Fibroblast of lung (primary cell): ENCODE results near the gene SIK2. TPM values are rescaled to one million over a fixed set of nuclear protein-coding genes. Genes with fewer than 3 reads are reported as not detected.
A peak's percentile ranks its signal among the peaks of the same experiment; 100 is the strongest.

Experiments
- DNase-seq, 2 donors: peaks; one replicate each; pipeline versions ENCODE4 v3.0.0 to v3.0.0-alpha.2; 2010; ENCODE audit warnings: low read depth in 2 of 2
- H2AFZ ChIP-seq: 2 replicates; pipeline ENCODE4 v1.5.1; 2012; ENCODE audit warnings: low read length, control low read depth, inconsistent platforms
- H3K27ac ChIP-seq: 2 replicates; pipeline ENCODE4 v1.5.1; 2011; ENCODE audit warnings: low read length, control low read depth; ENCODE audit not compliant: insufficient read depth
- H3K27me3 ChIP-seq: 2 replicates; pipeline ENCODE4 v1.5.1; 2011; ENCODE audit warnings: mild to moderate bottlenecking, low read length; ENCODE audit not compliant: control insufficient read depth, insufficient read depth
- H3K36me3 ChIP-seq: 2 replicates; pipeline ENCODE4 v1.5.1; 2011; ENCODE audit warnings: low read length; ENCODE audit not compliant: control insufficient read depth, insufficient read depth
- H3K4me1 ChIP-seq: 2 replicates; pipeline ENCODE4 v1.5.1; 2011; ENCODE audit warnings: low read length; ENCODE audit not compliant: control insufficient read depth, insufficient read depth; ENCODE audit errors: extremely low read depth
- H3K4me2 ChIP-seq: 2 replicates; pipeline ENCODE4 v1.5.1; 2011; ENCODE audit warnings: low read length, control low read depth; ENCODE audit not compliant: insufficient read depth; ENCODE audit errors: extremely low read depth
- H3K4me3 ChIP-seq, 4 experiments: fragments of 200-600 bp in 1 of 4; sonication (generic) in 1 of 4; replicated peaks in 1 of 4; 2 replicates each; pipeline ENCODE4 v1.5.1; 2011 to 2016; ENCODE audit warnings: low read length in 4 of 4, low read depth in 3 of 4, mild to moderate bottlenecking in 3 of 4, control low read depth in 2 of 4, inconsistent platforms in 1 of 4, mixed read lengths in 1 of 4; ENCODE audit not compliant: insufficient read depth in 1 of 4; ENCODE audit errors: control extremely low read depth in 1 of 4
- H3K79me2 ChIP-seq: 2 replicates; pipeline ENCODE4 v1.5.1; 2012; ENCODE audit warnings: mild to moderate bottlenecking, low read length, inconsistent platforms; ENCODE audit not compliant: control insufficient read depth, insufficient read depth
- H3K9ac ChIP-seq: 2 replicates; pipeline ENCODE4 v1.5.1; 2011; ENCODE audit warnings: mild to moderate bottlenecking, low read length, control low read depth; ENCODE audit not compliant: insufficient read depth
- H3K9me3 ChIP-seq: 2 replicates; pipeline ENCODE4 v1.5.1; 2012; ENCODE audit warnings: low read depth, low read length; ENCODE audit not compliant: control insufficient read depth, insufficient read depth
- H4K20me1 ChIP-seq: 2 replicates; pipeline ENCODE4 v1.5.1; 2011; ENCODE audit warnings: low read length; ENCODE audit not compliant: control insufficient read depth, insufficient read depth; ENCODE audit errors: extremely low read depth
- CTCF ChIP-seq, 2 donors: IDR thresholded peaks in 1 of 2; conservative IDR thresholded peaks in 1 of 2; 1 replicate in 1 of 2; 2 replicates in 1 of 2; pipeline ENCODE4 v1.5.1; 2011 to 2012; ENCODE audit warnings: low read length in 2 of 2, control low read depth in 1 of 2, inconsistent platforms in 1 of 2, low read depth in 1 of 2, mild to moderate bottlenecking in 1 of 2
- EZH2 ChIP-seq: IDR thresholded peaks from 2 replicates; pipeline ENCODE4 v1.5.1; 2012; ENCODE audit warnings: low read length, control low read depth, mild to moderate bottlenecking; ENCODE audit errors: missing control alignments
- polyA plus RNA-seq, 2 donors: library from polyadenylated mRNA; depleted of rRNA in 1 of 2; stranded (reverse) in 1 of 2; unstranded in 1 of 2; fragments of >200 nt; gene quantifications; 2 replicates each; pipeline ENCODE4 v1.2.1, GENCODE V29; 2011 to 2012; ENCODE audit warnings: missing spikeins in 1 of 2
- total RNA-seq: library from RNA; depleted of rRNA; stranded (reverse); fragments of >200 nt; gene quantifications from 2 replicates; pipeline ENCODE4 v1.2.1, GENCODE V29; 2014

SIK2 gene
- total and polyA plus RNA-seq, 2 donors (not counting 1 experiment from before 2014, with no cell fraction given): 16.3 to 19.3 TPM

DNA sequence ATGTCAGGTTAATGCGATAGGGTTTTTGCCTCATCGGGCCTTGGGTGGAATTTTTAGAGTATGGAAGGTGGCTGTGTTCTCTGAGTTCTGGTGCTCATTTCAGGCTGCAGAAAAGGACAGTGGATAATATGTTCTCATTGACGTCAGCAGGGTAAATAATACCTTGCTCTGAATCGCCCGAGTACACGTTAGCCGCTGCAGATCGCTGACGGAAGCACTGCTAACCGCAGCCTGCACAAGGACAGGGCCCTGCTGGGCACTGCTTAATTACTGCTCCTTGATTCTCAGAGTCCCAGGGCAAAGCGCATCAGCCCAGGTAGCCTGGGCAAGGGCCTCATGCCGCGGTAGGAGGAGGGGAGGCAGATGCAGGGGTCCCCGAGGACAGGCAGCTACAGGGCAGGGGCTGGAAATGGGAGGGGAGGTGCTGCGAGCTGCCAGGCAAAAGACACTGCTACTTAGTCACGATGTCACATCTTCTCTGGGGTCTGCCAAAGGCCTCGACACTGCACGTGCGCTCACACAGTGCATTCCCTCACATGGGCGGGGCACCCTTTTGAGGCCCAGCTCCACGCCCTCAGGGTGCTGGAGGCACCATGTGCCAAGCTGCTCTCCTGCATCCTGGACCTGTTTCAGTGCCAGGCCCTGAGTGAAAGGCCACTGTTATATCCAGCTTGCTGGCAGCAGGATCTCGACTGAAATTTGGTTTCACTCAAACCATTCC lies 128.8 kb downstream of the SIK2 start:
- Histone ChIP-seq H3K9ac (no peak overlapping the region), H3K36me3 (peaks cover 2% of the 10 kb centered on the region), H4K20me1 (no peaks in the 10 kb centered on the region), H3K4me1 (peaks cover 37% of the 10 kb centered on the region), H3K4me3 (no peak overlapping the region), H3K9me3 (no peaks in the 10 kb centered on the region), H3K27me3 (no peaks in the 10 kb centered on the region), H3K4me2 (no peak overlapping the region), H2AFZ (no peak overlapping the region), H3K27ac (no peak overlapping the region), H3K79me2 (no peaks in the 10 kb centered on the region)
- TF ChIP-seq CTCF (conservative IDR thresholded peaks at IDR 0.05 in 1 of 2, IDR thresholded peaks at IDR 0.05 in 1 of 2; ENCODE audit: low read depth in 1 of 2, low read length in 2 of 2) (no peak), EZH2 (no peak)
- DNase-seq: peak; percentile 37 to 62

DNA sequence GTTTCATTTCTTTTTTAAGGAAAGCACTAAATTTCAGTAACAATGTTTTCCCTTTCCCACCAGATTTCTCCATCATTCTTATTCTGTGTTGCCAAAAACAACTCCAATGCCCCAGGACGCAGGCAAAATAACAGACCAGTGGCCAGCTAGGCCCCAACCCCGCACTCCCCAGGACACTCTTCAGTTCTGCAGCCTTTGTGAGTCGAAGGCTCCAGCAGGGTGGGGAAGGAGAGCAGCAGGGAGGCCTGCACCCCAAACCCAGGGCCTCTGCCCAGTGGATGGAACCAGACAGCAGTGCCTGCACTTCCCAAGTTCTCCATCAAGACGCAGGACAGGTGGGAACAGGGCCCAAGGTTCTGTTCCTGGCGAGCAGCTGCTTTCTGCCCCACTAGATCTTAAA lies 129.6 kb downstream of the SIK2 start:
- Histone ChIP-seq H3K27me3 (no peaks in the 10 kb centered on the region), H3K27ac (no peak overlapping the region), H3K9me3 (no peaks in the 10 kb centered on the region), H4K20me1 (no peaks in the 10 kb centered on the region), H3K4me1 (peaks cover 45% of the 10 kb centered on the region), H3K4me2 (no peak overlapping the region), H2AFZ (no peak overlapping the region), H3K4me3 (no peak overlapping the region), H3K9ac (no peak overlapping the region), H3K36me3 (peaks cover 2% of the 10 kb centered on the region), H3K79me2 (no peaks in the 10 kb centered on the region)
- DNase-seq: no peak
- TF ChIP-seq EZH2 (no peak), CTCF (conservative IDR thresholded peaks at IDR 0.05 in 1 of 2, IDR thresholded peaks at IDR 0.05 in 1 of 2; ENCODE audit: low read depth in 1 of 2, low read length in 2 of 2) (no peak)

- Histone ChIP-seq H3K4me2 (peak overlapping the region; percentile 48), H3K4me1 (peaks cover 55% of the 10 kb centered on the region), H3K4me3 (no peak overlapping the region), H4K20me1 (no peaks in the 10 kb centered on the region), H3K9ac (peak overlapping the region; percentile 51), H3K27ac (peak overlapping the region; percentile 100), H3K79me2 (no peaks in the 10 kb centered on the region), H3K27me3 (no peaks in the 10 kb centered on the region), H3K9me3 (no peaks in the 10 kb centered on the region), H2AFZ (no peak overlapping the region), H3K36me3 (peaks cover 5% of the 10 kb centered on the region)
- no peak for TF ChIP-seq CTCF (conservative IDR thresholded peaks at IDR 0.05 in 1 of 2, IDR thresholded peaks at IDR 0.05 in 1 of 2; ENCODE audit: low read depth in 1 of 2, low read length in 2 of 2)
- no peak for TF ChIP-seq EZH2
- peak; percentile 73 to 89 for DNase-seq
These were observed 130.8 kb downstream of the SIK2 start for GRCh38 chr11:111733016-111733415.
